Gastroesophageal sphincter (tissue), 3 donors: ENCODE measurements around the gene ZBTB16.

Experiments
- EP300 ChIP-seq: sonication (generic); formaldehyde crosslinking; IDR thresholded peaks from one replicate; pipeline ENCODE4 v1.6.1; 2017; ENCODE audit warnings: antibody characterized with exemption, mild to moderate bottlenecking
- POLR2A ChIP-seq, 2 donors: fragments of 450-650 bp; IDR thresholded peaks; one replicate each; pipeline ENCODE4 v1.6.1; 2017; ENCODE audit warnings: antibody characterized with exemption in 2 of 2, mild to moderate bottlenecking in 2 of 2, moderate library complexity in 1 of 2
- TF ChIP-seq, protein P1 (sequence below), 4 experiments: fragments of 200-600 bp in 2 of 4; fragments of 450-650 bp in 2 of 4; sonication (generic) in 1 of 4; IDR thresholded peaks; one replicate each; pipeline ENCODE4 v1.5.1; 2017 to 2019; ENCODE audit warnings: antibody characterized with exemption in 4 of 4, mild to moderate bottlenecking in 2 of 4, moderate library complexity in 2 of 4

DNA sequence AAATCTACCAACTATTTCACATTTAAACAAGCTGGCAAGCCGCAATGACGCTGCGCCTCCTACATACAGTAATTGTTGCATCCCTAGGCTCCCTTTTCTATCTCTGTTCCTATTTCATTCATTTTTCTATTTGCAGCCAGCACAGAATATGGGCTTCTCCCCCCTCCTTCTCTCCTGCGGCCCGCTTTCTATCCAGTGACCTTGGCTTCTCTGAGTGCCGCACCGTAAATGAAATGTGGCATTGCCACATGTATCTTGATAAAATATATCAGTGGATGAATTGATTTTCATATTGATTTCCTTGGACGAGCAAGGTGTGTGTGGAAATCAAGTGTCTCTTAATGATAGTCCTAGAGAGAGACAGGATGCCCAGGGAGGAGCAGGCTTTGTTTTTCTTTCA, 70.2 kb downstream of the ZBTB16 start:
- TF ChIP-seq, protein P1, sequence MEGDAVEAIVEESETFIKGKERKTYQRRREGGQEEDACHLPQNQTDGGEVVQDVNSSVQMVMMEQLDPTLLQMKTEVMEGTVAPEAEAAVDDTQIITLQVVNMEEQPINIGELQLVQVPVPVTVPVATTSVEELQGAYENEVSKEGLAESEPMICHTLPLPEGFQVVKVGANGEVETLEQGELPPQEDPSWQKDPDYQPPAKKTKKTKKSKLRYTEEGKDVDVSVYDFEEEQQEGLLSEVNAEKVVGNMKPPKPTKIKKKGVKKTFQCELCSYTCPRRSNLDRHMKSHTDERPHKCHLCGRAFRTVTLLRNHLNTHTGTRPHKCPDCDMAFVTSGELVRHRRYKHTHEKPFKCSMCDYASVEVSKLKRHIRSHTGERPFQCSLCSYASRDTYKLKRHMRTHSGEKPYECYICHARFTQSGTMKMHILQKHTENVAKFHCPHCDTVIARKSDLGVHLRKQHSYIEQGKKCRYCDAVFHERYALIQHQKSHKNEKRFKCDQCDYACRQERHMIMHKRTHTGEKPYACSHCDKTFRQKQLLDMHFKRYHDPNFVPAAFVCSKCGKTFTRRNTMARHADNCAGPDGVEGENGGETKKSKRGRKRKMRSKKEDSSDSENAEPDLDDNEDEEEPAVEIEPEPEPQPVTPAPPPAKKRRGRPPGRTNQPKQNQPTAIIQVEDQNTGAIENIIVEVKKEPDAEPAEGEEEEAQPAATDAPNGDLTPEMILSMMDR (IDR thresholded peaks at IDR 0.05) = no peak
- TF ChIP-seq POLR2A (IDR thresholded peaks at IDR 0.05) (no peak), EP300 (no peak)
